ENCODE data around the gene ARMC5.

Gene ARMC5

GRCh38 chr16:31420037-31420436 is 39.3 kb upstream of the ARMC5 start:
- no peak for DNase-seq (ENCODE audit: insufficient read length)
- FAIRE-seq: no peak
- TF ChIP-seq POLR2AphosphoS5 (IDR thresholded peaks at IDR 0.05; ENCODE audit: low read depth, low read length) (no peak), POLR2A (IDR thresholded peaks at IDR 0.05; ENCODE audit: low read depth, low read length) (no peak), TAF1 (IDR thresholded peaks at IDR 0.05; ENCODE audit: borderline replicate concordance, low read depth, low read length) (no peak)

GRCh38 chr16:31421587-31421986 is 37.7 kb upstream of the ARMC5 start:
- TF ChIP-seq TAF1 (IDR thresholded peaks at IDR 0.05; ENCODE audit: borderline replicate concordance, low read depth, low read length) (no peak), POLR2A (IDR thresholded peaks at IDR 0.05; ENCODE audit: low read depth, low read length) (no peak), POLR2AphosphoS5 (IDR thresholded peaks at IDR 0.05; ENCODE audit: low read depth, low read length) (no peak)
- DNase-seq (ENCODE audit: insufficient read length): no peak
- no peak for FAIRE-seq

GRCh38 chr16:31423241-31423640 is 36.1 kb upstream of the ARMC5 start:
- DNase-seq (ENCODE audit: insufficient read length) (no peak), FAIRE-seq (no peak)
- TF ChIP-seq POLR2A (IDR thresholded peaks at IDR 0.05; ENCODE audit: low read depth, low read length) (no peak), POLR2AphosphoS5 (IDR thresholded peaks at IDR 0.05; ENCODE audit: low read depth, low read length) (no peak), TAF1 (IDR thresholded peaks at IDR 0.05; ENCODE audit: borderline replicate concordance, low read depth, low read length) (no peak)

GRCh38 chr16:31423801-31424200 is 35.5 kb upstream of the ARMC5 start:
- DNase-seq (ENCODE audit: insufficient read length) (no peak), FAIRE-seq (no peak)
- TF ChIP-seq TAF1 (IDR thresholded peaks at IDR 0.05; ENCODE audit: borderline replicate concordance, low read depth, low read length) (no peak), POLR2AphosphoS5 (IDR thresholded peaks at IDR 0.05; ENCODE audit: low read depth, low read length) (no peak), POLR2A (IDR thresholded peaks at IDR 0.05; ENCODE audit: low read depth, low read length) (no peak)

GRCh38 chr16:31427441-31428278 is 31.6 kb upstream of the ARMC5 start:
- no peak for FAIRE-seq
- TF ChIP-seq POLR2AphosphoS5 (IDR thresholded peaks at IDR 0.05; ENCODE audit: low read depth, low read length) (no peak), POLR2A (IDR thresholded peaks at IDR 0.05; ENCODE audit: low read depth, low read length) (no peak), TAF1 (IDR thresholded peaks at IDR 0.05; ENCODE audit: borderline replicate concordance, low read depth, low read length) (no peak)
- no peak for DNase-seq (ENCODE audit: insufficient read length)

- TF ChIP-seq TAF1 (IDR thresholded peaks at IDR 0.05; ENCODE audit: borderline replicate concordance, low read depth, low read length) (no peak), POLR2AphosphoS5 (IDR thresholded peaks at IDR 0.05; ENCODE audit: low read depth, low read length) (no peak), POLR2A (IDR thresholded peaks at IDR 0.05; ENCODE audit: low read depth, low read length) (no peak)
- FAIRE-seq (no peak), DNase-seq (ENCODE audit: insufficient read length) (no peak)
Observed at GRCh38 chr16:31428279-31428597, 31.1 kb upstream of the ARMC5 start, which contains the start of gene COX6A2. TSS of gene COX6A2 (minus strand) at chr16:31428360. CDS start at chr16:31428325, 35 bp downstream.

GRCh38 chr16:31428638-31429247 is 30.6 kb upstream of the ARMC5 start:
- DNase-seq (ENCODE audit: insufficient read length): no peak
- TF ChIP-seq TAF1 (IDR thresholded peaks at IDR 0.05; ENCODE audit: borderline replicate concordance, low read depth, low read length): no peak
- no peak for TF ChIP-seq POLR2A (IDR thresholded peaks at IDR 0.05; ENCODE audit: low read depth, low read length)
- no peak for TF ChIP-seq POLR2AphosphoS5 (IDR thresholded peaks at IDR 0.05; ENCODE audit: low read depth, low read length)
- FAIRE-seq: no peak

GRCh38 chr16:31429314-31429713 is 30.0 kb upstream of the ARMC5 start:
- no peak for TF ChIP-seq POLR2A (IDR thresholded peaks at IDR 0.05; ENCODE audit: low read depth, low read length)
- TF ChIP-seq POLR2AphosphoS5 (IDR thresholded peaks at IDR 0.05; ENCODE audit: low read depth, low read length): no peak
- TF ChIP-seq TAF1 (IDR thresholded peaks at IDR 0.05; ENCODE audit: borderline replicate concordance, low read depth, low read length): no peak
- FAIRE-seq: no peak
- DNase-seq (ENCODE audit: insufficient read length): no peak

- TF ChIP-seq POLR2A (IDR thresholded peaks at IDR 0.05; ENCODE audit: low read depth, low read length) (no peak), POLR2AphosphoS5 (IDR thresholded peaks at IDR 0.05; ENCODE audit: low read depth, low read length) (no peak)
- no peak for DNase-seq (ENCODE audit: insufficient read length)
- no peak for FAIRE-seq
Observed at GRCh38 chr16:31429796-31430195, 29.5 kb upstream of the ARMC5 start.

- FAIRE-seq: no peak
- TF ChIP-seq POLR2A (IDR thresholded peaks at IDR 0.05; ENCODE audit: low read depth, low read length): no peak
- TF ChIP-seq POLR2AphosphoS5 (IDR thresholded peaks at IDR 0.05; ENCODE audit: low read depth, low read length): no peak
- no peak for TF ChIP-seq TAF1 (IDR thresholded peaks at IDR 0.05; ENCODE audit: borderline replicate concordance, low read depth, low read length)
- no peak for DNase-seq (ENCODE audit: insufficient read length)
Observed at GRCh38 chr16:31430380-31431052, 28.8 kb upstream of the ARMC5 start.

- DNase-seq (ENCODE audit: insufficient read length): no peak
- TF ChIP-seq POLR2A (IDR thresholded peaks at IDR 0.05; ENCODE audit: low read depth, low read length) (no peak), POLR2AphosphoS5 (IDR thresholded peaks at IDR 0.05; ENCODE audit: low read depth, low read length) (no peak)
- no peak for FAIRE-seq
Observed at GRCh38 chr16:31435341-31436220, 23.7 kb upstream of the ARMC5 start.
